ENCODE results near the gene EN1. TPM values are rescaled to one million over a fixed set of nuclear protein-coding genes. Genes with fewer than 3 reads are reported as not detected.

The EN1 gene
- total and polyA plus RNA-seq, 2 donors (not counting 3 experiments of a cell fraction or from before 2014, with no cell fraction given) = not detected

DNA sequence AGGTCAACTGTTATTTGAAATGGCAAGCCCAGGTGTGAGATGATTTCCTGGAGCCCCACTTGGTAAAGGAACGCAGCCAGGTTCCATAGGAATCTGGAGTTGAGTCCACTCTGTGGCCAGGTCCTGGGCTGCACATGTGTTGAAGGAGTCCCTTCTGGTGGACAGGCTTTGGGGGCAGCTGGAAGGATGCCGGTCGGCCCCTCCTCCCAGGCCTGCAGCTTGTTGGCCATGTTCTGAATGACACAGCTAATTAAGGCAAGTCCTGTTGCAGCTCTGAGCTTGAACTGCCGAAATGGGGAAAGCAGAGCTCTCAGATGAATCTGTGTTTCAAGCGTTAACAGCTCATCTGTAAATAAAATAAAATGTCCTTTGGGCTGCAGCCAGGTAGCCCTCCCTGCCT lies 23.8 kb downstream of the EN1 start:
- Histone ChIP-seq H3K27ac (ENCODE audit: insufficient read depth, low read depth, low read length) (no peak overlapping the region), H3K79me2 (ENCODE audit: control insufficient read depth, insufficient read depth, low read length) (no peaks in the 10 kb centered on the region), H2AFZ (ENCODE audit: low read depth, low read length) (no peak overlapping the region), H3K9me3 (replicated peaks; ENCODE audit: control insufficient read depth, insufficient read depth, low read length) (no peaks in the 10 kb centered on the region), H3K9ac (replicated peaks; ENCODE audit: extremely low read depth, insufficient read depth, low read length) (no peak overlapping the region), H3K27me3 (ENCODE audit: control insufficient read depth in 2 of 2, insufficient read depth in 2 of 2, low read length in 2 of 2) (peaks cover 0 to 3% of the 10 kb centered on the region in 2 experiments), H3K4me2 (ENCODE audit: insufficient read depth, low read length) (no peak overlapping the region), H4K20me1 (replicated peaks; ENCODE audit: control insufficient read depth, extremely low read depth, insufficient read depth, low read length) (no peaks in the 10 kb centered on the region), H3K4me3 (replicated peaks in 1 of 3; ENCODE audit: insufficient read depth in 1 of 3, low read depth in 1 of 3, low read length in 3 of 3) (no peak overlapping the region), H3K4me1 (ENCODE audit: control insufficient read depth, extremely low read depth, insufficient read depth, low read length) (no peaks in the 10 kb centered on the region), H3K36me3 (ENCODE audit: control insufficient read depth in 2 of 2, extremely low read depth in 1 of 2, insufficient read depth in 2 of 2, low read length in 2 of 2) (no peaks in the 10 kb centered on the region), H3K9me1 (replicated peaks; ENCODE audit: control insufficient read depth, extremely low read depth, insufficient read depth, low read length) (no peaks in the 10 kb centered on the region)
- ChIA-PET CTCF (no interaction called here), POLR2A (no interaction called here)
- no TSS peak for BruUV-seq (replicated peaks)
- TF ChIP-seq POLR2AphosphoS5 (IDR thresholded peaks at IDR 0.05; ENCODE audit: insufficient read depth, low read depth, low read length) (no peak), EZH2 (IDR thresholded peaks at IDR 0.05; ENCODE audit: borderline replicate concordance, low read depth, low read length, severe bottlenecking) (no peak), POLR2A (IDR thresholded peaks at IDR 0.05; ENCODE audit: low read depth, low read length) (no peak), GATA2 (IDR thresholded peaks at IDR 0.05; ENCODE audit: insufficient read depth, insufficient read length, low read depth, low read length) (no peak), FOS (IDR thresholded peaks at IDR 0.05; ENCODE audit: borderline replicate concordance, insufficient read depth, low read length) (no peak), MYC (IDR thresholded peaks at IDR 0.05; ENCODE audit: low read depth, low read length) (no peak), JUN (IDR thresholded peaks at IDR 0.05; ENCODE audit: borderline replicate concordance, insufficient read depth, insufficient read length, low read depth) (no peak)
- TF ChIP-seq, protein P1, sequence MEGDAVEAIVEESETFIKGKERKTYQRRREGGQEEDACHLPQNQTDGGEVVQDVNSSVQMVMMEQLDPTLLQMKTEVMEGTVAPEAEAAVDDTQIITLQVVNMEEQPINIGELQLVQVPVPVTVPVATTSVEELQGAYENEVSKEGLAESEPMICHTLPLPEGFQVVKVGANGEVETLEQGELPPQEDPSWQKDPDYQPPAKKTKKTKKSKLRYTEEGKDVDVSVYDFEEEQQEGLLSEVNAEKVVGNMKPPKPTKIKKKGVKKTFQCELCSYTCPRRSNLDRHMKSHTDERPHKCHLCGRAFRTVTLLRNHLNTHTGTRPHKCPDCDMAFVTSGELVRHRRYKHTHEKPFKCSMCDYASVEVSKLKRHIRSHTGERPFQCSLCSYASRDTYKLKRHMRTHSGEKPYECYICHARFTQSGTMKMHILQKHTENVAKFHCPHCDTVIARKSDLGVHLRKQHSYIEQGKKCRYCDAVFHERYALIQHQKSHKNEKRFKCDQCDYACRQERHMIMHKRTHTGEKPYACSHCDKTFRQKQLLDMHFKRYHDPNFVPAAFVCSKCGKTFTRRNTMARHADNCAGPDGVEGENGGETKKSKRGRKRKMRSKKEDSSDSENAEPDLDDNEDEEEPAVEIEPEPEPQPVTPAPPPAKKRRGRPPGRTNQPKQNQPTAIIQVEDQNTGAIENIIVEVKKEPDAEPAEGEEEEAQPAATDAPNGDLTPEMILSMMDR (IDR thresholded peaks at IDR 0.05; ENCODE audit: extremely low read depth in 1 of 2, insufficient read depth in 1 of 2, low read depth in 1 of 2, low read length in 2 of 2) = no peak
- TF ChIP-seq, protein P2, sequence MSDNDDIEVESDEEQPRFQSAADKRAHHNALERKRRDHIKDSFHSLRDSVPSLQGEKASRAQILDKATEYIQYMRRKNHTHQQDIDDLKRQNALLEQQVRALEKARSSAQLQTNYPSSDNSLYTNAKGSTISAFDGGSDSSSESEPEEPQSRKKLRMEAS (IDR thresholded peaks at IDR 0.05; ENCODE audit: insufficient read depth, insufficient read length) = no peak
- DNase-seq (ENCODE audit: low read depth, low spot score) = no peak
- intact Hi-C loops (cut with micrococcal nuclease) (no loop called here), dilution Hi-C loops (cut with MboI; ENCODE audit: extremely low pct_ligation_motif_present, low sequenced_read_pairs) (no loop called here)
- FAIRE-seq = no peak

Measured in endothelial cell of umbilical vein (primary cell).